SK-N-SH (cell line): ENCODE data around the gene POLE2.

Experiments used
- CTCF ChIP-seq: fragments of 200-600 bp; sonication (generic); IDR thresholded peaks from 2 replicates; pipeline ENCODE4 v1.6.1; 2017; ENCODE audit warnings: antibody characterized with exemption, mild to moderate bottlenecking, moderate library complexity
- EP300 ChIP-seq, 2 experiments: IDR thresholded peaks; 2 replicates each; pipeline versions ENCODE4 v1.4.0 to v1.6.1; 2012; ENCODE audit warnings: borderline replicate concordance in 1 of 2, low read depth in 1 of 2, low read length in 1 of 2
- FOSL2 ChIP-seq: IDR thresholded peaks from 2 replicates; pipeline ENCODE4 v1.4.0; 2012; ENCODE audit warnings: low read depth, mild to moderate bottlenecking, moderate library complexity, borderline replicate concordance
- FOXM1 ChIP-seq: IDR thresholded peaks from 2 replicates; pipeline ENCODE4 v1.4.0; 2012; ENCODE audit warnings: low read depth, mild to moderate bottlenecking
- MAX ChIP-seq: IDR thresholded peaks from 2 replicates; pipeline ENCODE4 v1.4.0; 2012; ENCODE audit warnings: low read depth
- POLR2AphosphoS5 ChIP-seq: IDR thresholded peaks from 2 replicates; pipeline ENCODE4 v1.6.1; 2012; ENCODE audit warnings: low read depth, low read length
- RAD21 ChIP-seq: IDR thresholded peaks from 2 replicates; pipeline ENCODE4 v1.6.1; 2012; ENCODE audit warnings: mild to moderate bottlenecking, low read length
- RFX5 ChIP-seq: IDR thresholded peaks from 2 replicates; pipeline ENCODE4 v1.6.1; 2012; ENCODE audit warnings: mild to moderate bottlenecking, improper control_type of control experiment, low read length
- SMC3 ChIP-seq: IDR thresholded peaks from 2 replicates; pipeline ENCODE4 v1.6.1; 2012; ENCODE audit warnings: low read depth, low read length, improper control_type of control experiment
- TAF1 ChIP-seq: IDR thresholded peaks from 2 replicates; pipeline ENCODE4 v1.6.1; 2012; ENCODE audit warnings: low read depth, mild to moderate bottlenecking, low read length, moderate library complexity, borderline replicate concordance
- TCF12 ChIP-seq: IDR thresholded peaks from 2 replicates; pipeline ENCODE4 v1.4.0; 2012
- TEAD4 ChIP-seq: IDR thresholded peaks from 2 replicates; pipeline ENCODE4 v1.4.0; 2012; ENCODE audit warnings: mild to moderate bottlenecking, borderline replicate concordance; ENCODE audit not compliant: insufficient read depth
- USF2 ChIP-seq: fragments of 150-350 bp; IDR thresholded peaks from 2 replicates; pipeline ENCODE4 v1.6.1; 2017; ENCODE audit warnings: antibody characterized with exemption, low read length, low read depth, borderline replicate concordance

GRCh38 chr14:49634547-49635334 lies 53.3 kb downstream of the POLE2 start, which contains the start of gene DNAAF2:
- TF ChIP-seq CTCF: no peak
- no peak for TF ChIP-seq TEAD4
- TF ChIP-seq FOSL2: no peak
- TF ChIP-seq FOXM1: no peak
- TF ChIP-seq RFX5: no peak
- no peak for TF ChIP-seq EP300 (IDR thresholded peaks at IDR 0.05; ENCODE audit: borderline replicate concordance in 1 of 2, low read depth in 1 of 2, low read length in 1 of 2)
- TF ChIP-seq TAF1: no peak
- no peak for TF ChIP-seq USF2
- TF ChIP-seq SMC3: no peak
- TF ChIP-seq MAX: peak; percentile 68
- TF ChIP-seq POLR2AphosphoS5: no peak
- TF ChIP-seq TCF12: no peak
- no peak for TF ChIP-seq RAD21
